ENCODE measurements around the gene ATP1A1.

DNA sequence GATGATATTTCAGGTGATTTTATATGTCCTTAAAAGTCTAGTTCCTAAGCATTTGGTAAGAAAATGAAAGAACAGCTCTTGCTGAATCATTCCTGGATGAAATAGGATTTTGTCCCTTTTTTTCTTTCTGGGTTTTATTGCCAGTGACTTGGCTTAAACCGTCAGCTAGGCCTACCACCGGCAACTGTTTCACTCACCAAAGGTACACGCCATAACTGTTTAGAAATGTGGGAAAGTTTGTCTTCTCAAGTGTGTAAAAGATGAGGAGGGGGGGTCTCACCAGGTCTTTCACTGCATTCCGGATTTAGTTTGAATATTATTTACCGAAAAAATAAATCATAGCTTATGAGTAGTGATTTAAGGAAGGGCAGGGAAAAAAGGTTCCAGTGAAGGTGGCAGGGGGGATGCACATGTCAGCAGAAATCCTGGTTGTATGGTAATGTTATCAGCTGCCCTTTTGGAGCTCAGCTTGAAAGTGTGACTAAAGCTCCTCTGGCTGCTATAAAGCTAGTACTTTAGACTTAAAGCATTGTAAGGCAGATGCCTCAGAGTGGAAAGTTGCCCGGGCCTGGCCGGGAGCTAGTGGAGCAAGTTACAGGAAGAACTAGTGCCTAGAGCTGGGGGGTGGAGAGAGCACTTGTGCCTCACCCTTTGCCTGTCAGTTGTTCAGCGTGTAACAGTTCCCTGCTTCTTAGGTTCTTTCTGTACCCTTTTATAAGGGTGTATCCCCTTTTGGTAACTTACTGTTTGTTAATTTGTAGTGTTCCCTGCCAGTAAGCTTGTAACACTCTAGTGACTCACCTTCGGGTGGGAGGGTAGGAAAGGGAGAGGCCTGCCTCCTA is 3.1 kb downstream of the ATP1A1 start:
- TF ChIP-seq POLR2A (IDR thresholded peaks at IDR 0.05) (peak; percentile 29), CTCF (IDR thresholded peaks at IDR 0.05) (no peak), EP300 (IDR thresholded peaks at IDR 0.05) (no peak)

All from ovary (tissue), 3 donors.